MG63 (cell line): Measurements from ENCODE around the gene MAFB. TPM values are rescaled to one million over a fixed set of nuclear protein-coding genes. Genes with fewer than 3 reads are reported as not detected.
"Not testable (repeated sequence)": the region's sequence is repeated elsewhere in the genome, so short reads cannot be mapped to it uniquely, and the experiment has no call there.

Source experiments
- DNase-seq: peaks from one replicate; pipeline ENCODE4 v3.0.0-alpha.2; 2020
- H3K27me3 ChIP-seq: fragments of 250-450 bp; sonication (Bioruptor Pico); 2 replicates; pipeline ENCODE4 v1.5.1; 2020; ENCODE audit warnings: mild to moderate bottlenecking, moderate library complexity
- H3K36me3 ChIP-seq: fragments of 250-450 bp; sonication (Bioruptor Pico); 2 replicates; pipeline ENCODE4 v1.5.1; 2020; ENCODE audit warnings: mild to moderate bottlenecking, moderate library complexity
- H3K4me3 ChIP-seq: fragments of 250-450 bp; sonication (Bioruptor Pico); 2 replicates; pipeline ENCODE4 v1.5.1; 2020; ENCODE audit warnings: mild to moderate bottlenecking, moderate library complexity
- H3K9me3 ChIP-seq: fragments of 250-450 bp; sonication (Bioruptor Pico); 2 replicates; pipeline ENCODE4 v1.5.1; 2020; ENCODE audit warnings: mild to moderate bottlenecking, moderate library complexity
- total RNA-seq: library from RNA; depleted of rRNA; stranded (reverse); fragments of >200 nt; shearing (Covaris generic); gene quantifications from 2 replicates; pipeline ENCODE4 v1.2.3, GENCODE V29; 2014; ENCODE audit warnings: low replicate concordance; rRNA removed

MAFB gene
- total RNA-seq: 0.52 and 2.6 TPM in 2 replicates

GRCh38 chr20:40689100-40689942 lies at the start of gene MAFB:
TSS of gene MAFB (minus strand) at chr20:40689236. CDS start at chr20:40688850, 386 bp downstream.
- no peaks in the 10 kb centered on the region for H3K36me3 ChIP-seq
- peak within 1 kb of the TSS; percentile 51 for H3K4me3 ChIP-seq
- peaks cover 5% of the 10 kb centered on the region for H3K27me3 ChIP-seq
- no peaks in the 10 kb centered on the region for H3K9me3 ChIP-seq
- peak; percentile 91 for DNase-seq

GRCh38 chr20:40736468-40736867 lies 47.4 kb upstream of the MAFB start:
- H3K27me3 ChIP-seq, H3K4me3 ChIP-seq, H3K9me3 ChIP-seq, DNase-seq, H3K36me3 ChIP-seq: not testable (repeated sequence)

GRCh38 chr20:40728996-40729395 lies 40.0 kb upstream of the MAFB start:
- no peaks in the 10 kb centered on the region for H3K27me3 ChIP-seq
- H3K9me3 ChIP-seq: no peaks in the 10 kb centered on the region
- H3K4me3 ChIP-seq: no peak overlapping the region
- DNase-seq: no peak
- H3K36me3 ChIP-seq: no peaks in the 10 kb centered on the region

- no peaks in the 10 kb centered on the region for H3K9me3 ChIP-seq
- DNase-seq: no peak
- H3K27me3 ChIP-seq: no peaks in the 10 kb centered on the region
- H3K36me3 ChIP-seq: no peaks in the 10 kb centered on the region
- no peak overlapping the region for H3K4me3 ChIP-seq
Observed at GRCh38 chr20:40728470-40728869, 39.4 kb upstream of the MAFB start.

- H3K4me3 ChIP-seq: no peak overlapping the region
- no peaks in the 10 kb centered on the region for H3K27me3 ChIP-seq
- H3K36me3 ChIP-seq: no peaks in the 10 kb centered on the region
- H3K9me3 ChIP-seq: no peaks in the 10 kb centered on the region
- no peak for DNase-seq
Observed at GRCh38 chr20:40727960-40728359, 38.9 kb upstream of the MAFB start.

DNA sequence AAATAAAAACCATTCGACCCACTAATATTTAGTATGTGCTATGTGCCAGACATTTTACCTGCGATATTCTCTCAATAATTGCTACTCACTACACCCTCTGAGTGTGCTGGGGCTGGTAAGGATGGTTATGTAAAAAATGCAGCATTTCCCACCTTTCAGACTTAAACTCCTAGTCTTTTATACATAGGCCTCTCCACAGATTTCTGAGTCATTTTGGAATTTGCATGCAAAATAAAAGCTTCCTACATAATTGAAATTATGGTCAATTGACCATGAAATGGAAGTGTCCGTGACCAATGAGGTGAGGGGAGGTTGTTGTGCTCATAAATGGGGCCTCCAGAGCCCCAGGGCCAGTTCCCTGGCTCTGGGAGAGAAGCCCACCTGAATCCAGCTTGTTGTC lies 37.7 kb upstream of the MAFB start:
- Histone ChIP-seq H3K36me3 (no peaks in the 10 kb centered on the region), H3K27me3 (no peaks in the 10 kb centered on the region), H3K9me3 (no peaks in the 10 kb centered on the region), H3K4me3 (no peak overlapping the region)
- no peak for DNase-seq

DNA sequence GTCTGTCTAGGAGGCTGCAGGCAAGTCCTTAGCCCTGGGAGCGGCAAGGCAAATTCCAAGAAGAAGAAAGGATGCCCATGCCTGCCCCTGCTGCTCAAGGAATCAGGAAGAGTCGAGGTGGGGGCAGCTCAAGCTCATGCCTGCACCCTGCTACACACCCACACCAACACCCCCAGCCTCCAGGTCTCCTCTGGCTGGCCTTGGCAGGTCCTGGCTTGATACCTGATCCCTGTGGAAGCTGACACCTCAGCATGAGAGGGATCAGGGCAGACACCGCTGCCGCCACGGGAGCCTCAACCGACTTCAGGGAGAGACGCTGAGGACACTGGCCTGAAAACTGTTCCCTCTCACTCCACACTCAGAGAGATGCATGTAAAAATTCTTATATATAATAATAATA lies 35.5 kb upstream of the MAFB start:
- no peak overlapping the region for H3K4me3 ChIP-seq
- no peaks in the 10 kb centered on the region for H3K36me3 ChIP-seq
- no peak for DNase-seq
- no peaks in the 10 kb centered on the region for H3K27me3 ChIP-seq
- H3K9me3 ChIP-seq: no peaks in the 10 kb centered on the region

- no peaks in the 10 kb centered on the region for H3K9me3 ChIP-seq
- H3K36me3 ChIP-seq: no peaks in the 10 kb centered on the region
- no peak overlapping the region for H3K4me3 ChIP-seq
- no peaks in the 10 kb centered on the region for H3K27me3 ChIP-seq
- DNase-seq: no peak
Observed at GRCh38 chr20:40720826-40721225, 31.8 kb upstream of the MAFB start.

GRCh38 chr20:40720099-40720498 lies 31.1 kb upstream of the MAFB start:
- no peaks in the 10 kb centered on the region for H3K27me3 ChIP-seq
- H3K9me3 ChIP-seq: no peaks in the 10 kb centered on the region
- H3K36me3 ChIP-seq: no peaks in the 10 kb centered on the region
- H3K4me3 ChIP-seq: no peak overlapping the region
- DNase-seq: no peak

DNA sequence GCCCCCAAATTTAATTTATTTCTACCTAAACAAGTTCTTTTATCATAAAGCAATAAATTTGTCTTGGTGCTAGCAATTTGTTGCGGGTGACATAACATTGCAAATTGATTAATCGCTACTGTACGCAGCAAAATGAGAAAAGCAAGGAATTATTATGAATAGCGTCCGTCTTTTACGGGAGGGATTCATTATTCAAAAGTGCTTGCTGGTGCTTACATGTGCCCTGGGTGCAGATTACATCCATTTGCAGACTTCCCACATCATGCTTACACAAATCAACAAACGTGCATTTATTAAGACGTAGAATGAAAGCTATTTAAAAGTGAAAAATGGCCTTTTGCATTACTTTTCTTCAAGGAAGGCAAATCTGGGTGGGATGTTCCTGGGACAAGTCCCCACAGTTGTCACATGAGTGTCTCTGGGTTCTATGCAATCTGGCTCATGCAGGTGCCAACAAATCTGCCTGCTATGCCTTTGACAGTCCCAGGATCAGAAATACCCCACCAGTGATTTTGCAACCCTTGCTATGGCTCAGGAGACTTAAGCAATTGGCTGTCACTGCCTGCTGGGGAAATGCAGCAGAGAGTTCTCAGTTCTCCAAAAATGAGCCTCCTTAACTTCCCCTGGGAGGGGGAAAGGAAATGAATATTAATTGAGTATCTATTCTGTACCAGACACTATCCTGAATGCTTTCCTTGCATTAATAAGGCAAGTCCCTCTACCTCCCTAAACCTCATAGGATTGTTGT lies 30.1 kb upstream of the MAFB start:
- no peak for DNase-seq
- Histone ChIP-seq H3K4me3 (no peak overlapping the region), H3K27me3 (no peaks in the 10 kb centered on the region), H3K9me3 (no peaks in the 10 kb centered on the region), H3K36me3 (no peaks in the 10 kb centered on the region)

DNA sequence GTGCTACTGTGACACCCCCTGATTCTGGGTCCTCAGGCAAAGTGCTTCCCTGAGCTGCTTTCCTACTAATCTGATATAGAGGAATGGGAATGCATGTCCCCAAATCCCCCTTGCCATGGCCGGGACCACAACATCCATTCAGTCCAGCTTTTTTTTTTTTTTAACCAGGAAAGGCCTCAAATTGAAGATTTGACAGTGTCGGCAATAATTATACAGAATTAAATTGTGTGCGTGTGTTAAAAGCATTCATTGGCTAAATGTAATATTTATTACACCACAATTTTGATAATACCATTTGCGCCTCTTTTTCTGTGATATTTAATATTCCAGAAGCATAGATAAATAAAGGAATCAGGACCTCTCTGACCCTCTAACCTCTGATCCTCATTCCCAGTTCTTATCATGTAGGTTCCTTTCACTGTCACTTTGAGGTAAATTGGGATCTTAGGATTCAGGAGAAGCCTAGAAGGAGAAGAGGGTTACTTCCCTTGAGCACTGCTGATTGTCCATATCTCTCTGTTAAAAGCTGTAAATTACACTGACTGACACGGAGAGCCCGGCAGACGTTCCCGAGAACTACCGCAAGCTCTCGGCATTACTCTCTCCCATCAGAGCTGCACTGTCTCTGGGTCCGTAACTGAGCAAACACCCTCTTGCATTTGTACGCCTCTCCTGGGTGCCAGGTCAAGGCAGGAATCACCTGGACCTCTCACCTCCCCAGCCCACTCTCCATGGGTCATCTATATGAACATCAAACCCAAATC lies 29.4 kb upstream of the MAFB start:
- no peak for DNase-seq
- Histone ChIP-seq H3K4me3 (no peak overlapping the region), H3K9me3 (no peaks in the 10 kb centered on the region), H3K36me3 (no peaks in the 10 kb centered on the region), H3K27me3 (no peaks in the 10 kb centered on the region)

GRCh38 chr20:40717343-40717865 lies 28.4 kb upstream of the MAFB start:
- no peak overlapping the region for H3K4me3 ChIP-seq
- H3K27me3 ChIP-seq: no peaks in the 10 kb centered on the region
- DNase-seq: no peak
- no peaks in the 10 kb centered on the region for H3K9me3 ChIP-seq
- H3K36me3 ChIP-seq: no peaks in the 10 kb centered on the region

DNA sequence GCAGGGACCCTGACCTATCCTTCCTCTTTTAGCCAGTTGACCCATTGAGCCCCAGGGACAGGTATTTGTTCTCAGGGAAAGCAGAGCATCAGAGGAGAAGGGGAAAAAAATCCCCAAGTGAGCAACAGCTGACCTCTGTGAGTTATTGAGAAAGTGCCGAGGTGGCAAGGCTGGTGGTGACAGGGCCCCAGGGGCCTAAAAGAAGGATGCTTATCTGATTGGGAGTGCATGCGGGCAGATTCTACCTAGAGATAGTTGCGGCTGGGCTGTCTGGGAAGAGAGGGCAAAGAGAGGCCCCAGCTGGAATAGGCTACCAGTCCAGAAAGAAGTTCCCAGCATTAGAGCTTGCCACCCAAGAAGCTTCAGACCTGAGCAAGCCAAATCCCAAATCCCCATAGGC lies 26.5 kb upstream of the MAFB start:
- H3K36me3 ChIP-seq: no peaks in the 10 kb centered on the region
- H3K27me3 ChIP-seq: no peaks in the 10 kb centered on the region
- DNase-seq: no peak
- no peaks in the 10 kb centered on the region for H3K9me3 ChIP-seq
- no peak overlapping the region for H3K4me3 ChIP-seq

DNA sequence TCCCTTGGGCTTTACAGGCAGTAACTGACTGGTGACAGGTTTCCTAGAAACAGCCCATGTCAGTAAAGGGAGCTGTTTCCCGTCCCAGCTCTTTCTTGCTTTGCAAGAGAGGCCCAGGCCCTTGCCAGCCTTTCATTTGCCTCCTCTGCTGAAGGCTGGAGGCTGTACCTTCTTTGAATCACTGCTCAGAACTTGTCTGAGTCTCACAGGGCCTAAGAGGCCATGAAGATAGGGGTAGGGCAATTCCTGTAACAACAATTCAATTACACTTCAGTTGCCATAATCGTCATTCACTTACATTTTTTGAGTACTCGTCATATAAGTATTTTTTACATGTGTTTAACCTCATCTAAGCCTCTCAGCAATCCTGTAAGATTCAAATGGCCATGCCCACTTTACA lies 25.9 kb upstream of the MAFB start:
- no peaks in the 10 kb centered on the region for H3K36me3 ChIP-seq
- no peak overlapping the region for H3K4me3 ChIP-seq
- no peaks in the 10 kb centered on the region for H3K9me3 ChIP-seq
- DNase-seq: no peak
- H3K27me3 ChIP-seq: no peaks in the 10 kb centered on the region

GRCh38 chr20:40714109-40714508 lies 25.1 kb upstream of the MAFB start:
- H3K4me3 ChIP-seq: no peak overlapping the region
- no peak for DNase-seq
- H3K27me3 ChIP-seq: no peaks in the 10 kb centered on the region
- no peaks in the 10 kb centered on the region for H3K9me3 ChIP-seq
- no peaks in the 10 kb centered on the region for H3K36me3 ChIP-seq

DNA sequence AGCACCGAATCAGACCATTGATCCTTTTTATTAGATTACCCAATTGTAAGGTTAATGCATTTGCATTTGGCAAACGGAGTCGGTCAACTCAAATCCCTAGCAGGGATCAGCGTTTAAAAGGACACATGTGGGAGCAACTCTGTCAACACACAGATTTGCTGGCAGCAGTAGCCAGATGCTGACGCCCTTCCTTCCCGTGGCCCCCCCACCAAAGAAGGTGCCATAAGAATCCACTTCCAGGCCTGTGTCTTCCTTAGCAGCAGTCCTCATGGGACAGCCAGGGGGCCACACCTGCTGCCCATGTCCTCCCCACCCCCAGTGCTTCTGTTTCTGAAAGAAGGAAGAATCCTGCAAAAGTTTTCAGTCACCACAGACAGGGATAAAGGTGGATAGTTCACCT lies 24.5 kb upstream of the MAFB start:
- Histone ChIP-seq H3K36me3 (no peaks in the 10 kb centered on the region), H3K27me3 (no peaks in the 10 kb centered on the region), H3K4me3 (no peak overlapping the region), H3K9me3 (no peaks in the 10 kb centered on the region)
- DNase-seq: no peak

GRCh38 chr20:40711079-40711478 lies 22.0 kb upstream of the MAFB start:
- Histone ChIP-seq H3K36me3 (no peaks in the 10 kb centered on the region), H3K9me3 (no peaks in the 10 kb centered on the region), H3K4me3 (no peak overlapping the region), H3K27me3 (no peaks in the 10 kb centered on the region)
- no peak for DNase-seq
